Panc1 (cell line): ENCODE measurements around the gene NUMB. TPM values are rescaled to one million over a fixed set of nuclear protein-coding genes. Genes with fewer than 3 reads are reported as not detected.

Source experiments
- ATAC-seq: fragments of 200-7000 bp; cut with Tn5 transposase; 2 replicates; pipeline ENCODE4 v1.9.1; 2020; ENCODE audit warnings: mild to moderate bottlenecking, moderate library complexity
- BruUV-seq: library from RNA; stranded (reverse); fragments of 400-500 nt; replicated peaks from 2 replicates; lab custom pipeline; 2021; lab: Mats Ljungman, UMichigan
- CTCF ChIA-PET: fragments of 300-600 bp; sonication (Branson Sonifier 250); formaldehyde crosslinking; loops from one replicate; lab custom pipeline; 2022; ENCODE audit warnings: antibody characterized with exemption; lab: Charles Lee
- POLR2A ChIA-PET: fragments of 300-600 bp; sonication (Branson Sonifier 250); formaldehyde crosslinking; loops from one replicate; lab custom pipeline; 2022; ENCODE audit warnings: antibody characterized with exemption; lab: Charles Lee
- DNase-seq: peaks from one replicate; pipeline ENCODE4 v3.0.0-alpha.2; 2010; ENCODE audit warnings: low read depth, low spot score
- H3K27ac ChIP-seq: 2 replicates; pipeline ENCODE4 v1.5.1; 2011; ENCODE audit warnings: mild to moderate bottlenecking, low read length, inconsistent platforms
- H3K27me3 ChIP-seq: fragments of 200-500 bp; sonication (Bioruptor generic); 2 replicates; pipeline ENCODE4 v1.6.0; 2014; ENCODE audit warnings: low read length, inconsistent platforms; ENCODE audit not compliant: control insufficient read depth, insufficient read depth
- H3K36me3 ChIP-seq: fragments of 200-500 bp; sonication (Bioruptor generic); 2 replicates; pipeline ENCODE4 v1.5.1; 2014; ENCODE audit warnings: inconsistent platforms, mild to moderate bottlenecking, low read length, moderate library complexity; ENCODE audit not compliant: control insufficient read depth, insufficient read depth
- H3K4me1 ChIP-seq: 2 replicates; pipeline ENCODE4 v1.5.1; 2011; ENCODE audit warnings: inconsistent platforms, mild to moderate bottlenecking, low read length, moderate library complexity; ENCODE audit not compliant: control insufficient read depth, insufficient read depth
- H3K4me3 ChIP-seq, 2 experiments: 2 replicates each; pipeline ENCODE4 v1.5.1; 2011 to 2012; ENCODE audit warnings: low read depth in 2 of 2, low read length in 2 of 2, mild to moderate bottlenecking in 2 of 2, inconsistent platforms in 1 of 2, moderate library complexity in 1 of 2
- H3K9me3 ChIP-seq: fragments of 200-500 bp; sonication (Bioruptor generic); 2 replicates; pipeline ENCODE4 v1.5.1; 2014; ENCODE audit warnings: low read depth, mild to moderate bottlenecking, inconsistent platforms, low read length, moderate library complexity; ENCODE audit not compliant: control insufficient read depth, insufficient read depth
- POLR2AphosphoS5 ChIP-seq: IDR thresholded peaks from 2 replicates; pipeline ENCODE4 v1.6.1; 2012; ENCODE audit warnings: mild to moderate bottlenecking, low read depth, low read length, moderate library complexity
- SIN3A ChIP-seq: IDR thresholded peaks from 2 replicates; pipeline ENCODE4 v1.6.1; 2012; ENCODE audit warnings: low read depth, mild to moderate bottlenecking, low read length, moderate library complexity, borderline replicate concordance; ENCODE audit not compliant: insufficient read depth
- TCF7L2 ChIP-seq: IDR thresholded peaks from 2 replicates; pipeline ENCODE4 v1.6.1; 2011; ENCODE audit warnings: mild to moderate bottlenecking, low read depth, low read length, inconsistent platforms
- in situ Hi-C: cut with HindIII; loops from 2 replicates; pipeline ENCODE4 v1.10.0; 2016; ENCODE audit warnings: low sequenced_read_pairs, low pct_unique_long_range_greater_than_20kb
- intact Hi-C: fragments of 100-400 bp; cut with micrococcal nuclease; formaldehyde crosslinking; loops from one replicate; pipeline ENCODE4 v1.10.0; 2022; ENCODE audit not compliant: unreplicated experiment
- total RNA-seq: library from RNA; stranded (reverse); gene quantifications from one replicate; pipeline ENCODE4 v1.2.1, GENCODE V29; 2021; ENCODE audit not compliant: unreplicated experiment
- TF ChIP-seq, protein P1 (sequence below), 2 experiments: IDR thresholded peaks; 2 replicates each; pipeline ENCODE4 v1.6.1; 2011 to 2012; ENCODE audit warnings: low read depth in 2 of 2, control low read depth in 1 of 2, low read length in 1 of 2, mild to moderate bottlenecking in 1 of 2, moderate library complexity in 1 of 2; ENCODE audit not compliant: insufficient read depth in 1 of 2
- TF ChIP-seq, protein P2 (sequence below): fragments of 450-650 bp; IDR thresholded peaks from 2 replicates; pipeline ENCODE4 v1.5.1; 2017; ENCODE audit warnings: mild to moderate bottlenecking

Gene NUMB
- total RNA-seq, 1 experiment from 2014 or later = 51.5 TPM

DNA sequence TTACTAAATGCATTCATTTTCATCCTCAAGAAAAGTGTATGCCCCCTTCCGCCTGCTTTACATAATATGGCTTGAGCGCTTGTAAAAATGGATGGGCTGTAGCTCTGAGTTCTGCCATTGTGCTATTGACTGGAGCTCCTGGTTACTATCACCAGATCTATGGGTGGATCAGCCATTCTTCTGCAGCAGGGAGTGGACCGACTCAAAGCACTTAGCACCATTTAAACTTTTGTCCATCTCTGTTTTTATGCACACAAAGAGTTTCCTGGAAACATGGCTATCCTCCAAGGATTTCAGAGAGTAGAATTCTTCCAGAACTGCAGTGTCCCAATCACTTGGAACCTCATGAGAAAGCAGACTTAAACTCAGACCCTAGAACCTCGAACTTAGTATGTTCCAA is 4.5 kb upstream of the NUMB start:
- Histone ChIP-seq H3K4me3 (no peak overlapping the region), H3K27me3 (no peaks in the 10 kb centered on the region), H3K36me3 (no peaks in the 10 kb centered on the region), H3K4me1 (peaks cover 4% of the 10 kb centered on the region), H3K9me3 (no peaks in the 10 kb centered on the region), H3K27ac (no peak overlapping the region)
- no peak for ATAC-seq
- DNase-seq = no peak
- POLR2A ChIA-PET = no interaction called here
- BruUV-seq = no TSS peak
- CTCF ChIA-PET = interaction anchor here (0.6 kb wide), 1 partner anchor 9 kb away, joined by 3 read pairs; no protein-coding TSS in a partner anchor
- TF ChIP-seq TCF7L2 (no peak), POLR2AphosphoS5 (no peak), SIN3A (no peak)
- TF ChIP-seq, protein P1, sequence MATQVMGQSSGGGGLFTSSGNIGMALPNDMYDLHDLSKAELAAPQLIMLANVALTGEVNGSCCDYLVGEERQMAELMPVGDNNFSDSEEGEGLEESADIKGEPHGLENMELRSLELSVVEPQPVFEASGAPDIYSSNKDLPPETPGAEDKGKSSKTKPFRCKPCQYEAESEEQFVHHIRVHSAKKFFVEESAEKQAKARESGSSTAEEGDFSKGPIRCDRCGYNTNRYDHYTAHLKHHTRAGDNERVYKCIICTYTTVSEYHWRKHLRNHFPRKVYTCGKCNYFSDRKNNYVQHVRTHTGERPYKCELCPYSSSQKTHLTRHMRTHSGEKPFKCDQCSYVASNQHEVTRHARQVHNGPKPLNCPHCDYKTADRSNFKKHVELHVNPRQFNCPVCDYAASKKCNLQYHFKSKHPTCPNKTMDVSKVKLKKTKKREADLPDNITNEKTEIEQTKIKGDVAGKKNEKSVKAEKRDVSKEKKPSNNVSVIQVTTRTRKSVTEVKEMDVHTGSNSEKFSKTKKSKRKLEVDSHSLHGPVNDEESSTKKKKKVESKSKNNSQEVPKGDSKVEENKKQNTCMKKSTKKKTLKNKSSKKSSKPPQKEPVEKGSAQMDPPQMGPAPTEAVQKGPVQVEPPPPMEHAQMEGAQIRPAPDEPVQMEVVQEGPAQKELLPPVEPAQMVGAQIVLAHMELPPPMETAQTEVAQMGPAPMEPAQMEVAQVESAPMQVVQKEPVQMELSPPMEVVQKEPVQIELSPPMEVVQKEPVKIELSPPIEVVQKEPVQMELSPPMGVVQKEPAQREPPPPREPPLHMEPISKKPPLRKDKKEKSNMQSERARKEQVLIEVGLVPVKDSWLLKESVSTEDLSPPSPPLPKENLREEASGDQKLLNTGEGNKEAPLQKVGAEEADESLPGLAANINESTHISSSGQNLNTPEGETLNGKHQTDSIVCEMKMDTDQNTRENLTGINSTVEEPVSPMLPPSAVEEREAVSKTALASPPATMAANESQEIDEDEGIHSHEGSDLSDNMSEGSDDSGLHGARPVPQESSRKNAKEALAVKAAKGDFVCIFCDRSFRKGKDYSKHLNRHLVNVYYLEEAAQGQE (IDR thresholded peaks at IDR 0.05; ENCODE audit: insufficient read depth in 1 of 2, low read depth in 2 of 2, low read length in 1 of 2) = no peak
- intact Hi-C loops (no loop called here), in situ Hi-C loops (no loop called here)

DNA sequence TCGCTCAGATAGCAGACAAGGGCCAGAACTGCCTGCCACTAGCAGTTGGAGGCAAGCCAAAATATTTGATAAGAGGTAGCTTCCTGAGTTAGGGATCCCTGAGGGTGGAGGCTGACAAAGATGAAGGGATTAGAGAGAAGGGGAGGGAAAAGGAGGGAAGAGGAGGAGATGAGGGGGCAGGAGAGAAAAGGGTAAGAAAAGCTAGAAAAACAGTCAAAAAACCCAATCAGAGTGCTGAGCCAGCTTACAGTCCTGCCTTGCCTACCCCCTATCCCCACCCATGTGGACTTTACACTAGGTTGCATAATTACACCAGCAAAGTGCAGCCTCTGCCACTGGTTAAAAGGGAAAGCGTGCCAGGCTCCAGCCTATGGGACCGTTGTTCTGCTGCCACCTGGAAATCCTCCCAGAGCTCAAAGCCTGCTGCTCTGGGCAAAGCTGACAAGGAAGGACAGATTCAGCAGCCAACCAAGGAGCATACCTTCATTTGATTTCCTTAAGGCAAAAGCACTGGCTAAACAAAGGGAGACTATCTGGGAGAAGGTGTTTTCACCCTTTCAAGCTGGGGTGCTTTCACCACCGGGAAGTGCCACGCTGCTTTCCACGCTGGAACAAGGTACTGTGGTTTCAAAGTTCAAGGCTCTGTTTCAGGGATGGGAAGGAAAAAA is 3.8 kb upstream of the NUMB start:
- Histone ChIP-seq H3K4me3 (peak overlapping the region; percentile 13 to 36; a peak in 3 of 4 replicates), H3K27ac (peak overlapping the region; percentile 48; the same call in 1 of the 2 replicates), H3K36me3 (no peaks in the 10 kb centered on the region), H3K27me3 (no peaks in the 10 kb centered on the region), H3K9me3 (no peaks in the 10 kb centered on the region), H3K4me1 (peaks cover 4% of the 10 kb centered on the region)
- TF ChIP-seq SIN3A = no peak
- TF ChIP-seq POLR2AphosphoS5 = no peak
- TF ChIP-seq, protein P1 (IDR thresholded peaks at IDR 0.05; ENCODE audit: insufficient read depth in 1 of 2, low read depth in 2 of 2, low read length in 1 of 2) = no peak
- TF ChIP-seq, protein P2, sequence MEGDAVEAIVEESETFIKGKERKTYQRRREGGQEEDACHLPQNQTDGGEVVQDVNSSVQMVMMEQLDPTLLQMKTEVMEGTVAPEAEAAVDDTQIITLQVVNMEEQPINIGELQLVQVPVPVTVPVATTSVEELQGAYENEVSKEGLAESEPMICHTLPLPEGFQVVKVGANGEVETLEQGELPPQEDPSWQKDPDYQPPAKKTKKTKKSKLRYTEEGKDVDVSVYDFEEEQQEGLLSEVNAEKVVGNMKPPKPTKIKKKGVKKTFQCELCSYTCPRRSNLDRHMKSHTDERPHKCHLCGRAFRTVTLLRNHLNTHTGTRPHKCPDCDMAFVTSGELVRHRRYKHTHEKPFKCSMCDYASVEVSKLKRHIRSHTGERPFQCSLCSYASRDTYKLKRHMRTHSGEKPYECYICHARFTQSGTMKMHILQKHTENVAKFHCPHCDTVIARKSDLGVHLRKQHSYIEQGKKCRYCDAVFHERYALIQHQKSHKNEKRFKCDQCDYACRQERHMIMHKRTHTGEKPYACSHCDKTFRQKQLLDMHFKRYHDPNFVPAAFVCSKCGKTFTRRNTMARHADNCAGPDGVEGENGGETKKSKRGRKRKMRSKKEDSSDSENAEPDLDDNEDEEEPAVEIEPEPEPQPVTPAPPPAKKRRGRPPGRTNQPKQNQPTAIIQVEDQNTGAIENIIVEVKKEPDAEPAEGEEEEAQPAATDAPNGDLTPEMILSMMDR = no peak
- no peak for TF ChIP-seq TCF7L2
- POLR2A ChIA-PET = no interaction called here
- in situ Hi-C loops = no loop called here
- DNase-seq (no peak), ATAC-seq (no peak)
- no TSS peak for BruUV-seq
- CTCF ChIA-PET = no interaction called here
- intact Hi-C loops = no loop called here
